ENCODE measurements around the gene KDELR1.
"Not testable (repeated sequence)": the region's sequence is repeated elsewhere in the genome, so short reads cannot be mapped to it uniquely, and the experiment has no call there.

KDELR1 gene

DNA sequence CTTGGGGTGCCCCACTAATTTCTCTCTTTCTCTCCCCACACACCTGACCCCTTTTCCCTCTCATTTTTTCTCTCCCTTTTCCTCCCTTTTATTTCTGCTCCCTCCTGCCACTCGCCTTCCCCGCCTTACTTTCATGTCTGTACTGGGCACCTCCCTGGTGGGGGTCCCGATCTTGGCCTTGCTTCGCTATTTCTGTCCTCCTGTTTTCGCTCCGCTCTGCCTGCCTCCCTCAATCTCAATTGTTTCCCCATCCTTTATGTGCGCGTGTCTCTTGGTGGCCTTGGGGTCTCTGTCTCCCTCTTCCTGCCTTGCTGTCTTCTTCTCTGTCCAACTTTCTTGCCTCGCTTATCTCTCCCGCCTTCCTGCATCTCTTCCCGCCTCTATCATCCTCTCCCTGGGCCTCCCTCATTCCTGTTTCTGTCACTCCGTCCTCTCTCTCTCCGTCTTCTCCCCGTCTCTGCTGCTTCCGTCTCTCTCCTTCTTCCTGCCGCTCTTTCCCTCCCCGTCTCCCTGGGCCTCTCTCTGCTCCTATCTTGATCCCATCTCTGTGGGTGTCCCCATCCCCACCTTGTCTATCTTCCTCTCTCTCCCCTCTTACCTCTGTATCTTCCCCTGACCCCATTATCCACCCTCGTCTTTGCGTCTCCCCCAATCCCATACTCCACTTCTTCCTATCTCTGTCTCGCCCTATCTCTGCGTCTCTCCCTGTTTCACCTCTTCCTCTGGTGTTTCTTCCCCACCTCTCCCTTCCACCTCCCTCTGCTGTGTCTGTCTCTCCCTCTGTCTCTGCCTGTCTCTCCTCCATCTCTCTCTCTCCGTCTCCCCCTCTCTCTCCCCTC is 6.1 kb upstream of the KDELR1 start:
- no peak for DNase-seq

DNA sequence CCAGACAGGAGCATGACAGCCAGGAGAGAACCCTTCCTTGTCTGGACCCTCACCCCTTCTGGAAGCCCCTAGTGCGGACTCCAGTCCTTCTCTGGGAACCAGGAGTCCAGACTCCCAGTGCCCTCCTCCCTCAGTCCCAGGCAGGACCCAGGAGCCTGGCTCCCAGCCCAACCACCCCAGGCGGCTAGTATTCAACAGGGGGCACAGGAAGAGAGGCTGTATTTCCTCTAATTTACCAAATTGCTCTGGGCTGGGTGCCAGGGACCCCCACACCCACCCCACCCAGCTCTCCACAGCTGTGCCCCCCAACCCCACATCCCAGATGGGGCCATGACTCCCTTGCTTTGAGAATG is 5.4 kb upstream of the KDELR1 start:
- DNase-seq: no peak

DNA sequence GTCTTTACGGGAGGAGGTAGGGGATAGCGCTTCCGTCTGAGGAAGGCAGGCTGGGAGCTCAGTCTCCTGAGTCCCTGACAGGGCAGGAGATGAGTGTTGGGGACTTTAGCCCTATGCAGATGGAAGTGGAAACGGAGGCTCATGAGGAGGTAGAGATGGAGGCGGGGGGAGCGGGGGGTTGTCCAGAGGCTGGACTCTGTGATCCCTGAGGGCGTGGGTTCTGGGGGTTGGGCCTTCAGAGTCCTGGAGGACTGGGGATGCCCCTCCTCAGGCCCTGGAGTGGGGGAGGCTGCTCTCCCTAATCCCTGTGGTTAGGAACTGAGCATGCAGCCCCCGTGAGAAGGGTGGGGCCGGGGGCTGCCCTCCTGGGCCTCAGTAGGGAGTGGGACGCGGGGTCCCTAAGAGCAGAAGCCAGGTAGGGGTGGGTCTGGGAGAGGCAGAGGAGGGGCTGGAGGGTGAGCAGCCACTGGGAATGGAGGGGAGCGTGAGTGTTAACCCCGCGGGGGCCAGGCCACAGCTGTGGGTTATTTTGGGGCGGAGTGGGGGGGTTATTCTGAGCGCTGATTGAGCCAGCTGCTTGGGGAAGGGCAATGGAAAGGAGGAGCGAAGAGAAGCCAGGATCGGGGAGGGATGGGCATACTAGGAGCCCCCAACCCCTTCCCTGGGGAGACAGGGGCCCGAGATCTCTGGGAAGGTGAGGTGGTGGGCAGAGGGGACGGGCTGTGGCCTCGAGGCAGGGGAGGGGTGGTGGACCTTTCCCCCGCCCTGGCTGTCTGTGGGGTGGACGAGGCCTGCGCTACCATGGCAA is 4.9 kb upstream of the KDELR1 start:
- DNase-seq: peak; percentile 38

DNA sequence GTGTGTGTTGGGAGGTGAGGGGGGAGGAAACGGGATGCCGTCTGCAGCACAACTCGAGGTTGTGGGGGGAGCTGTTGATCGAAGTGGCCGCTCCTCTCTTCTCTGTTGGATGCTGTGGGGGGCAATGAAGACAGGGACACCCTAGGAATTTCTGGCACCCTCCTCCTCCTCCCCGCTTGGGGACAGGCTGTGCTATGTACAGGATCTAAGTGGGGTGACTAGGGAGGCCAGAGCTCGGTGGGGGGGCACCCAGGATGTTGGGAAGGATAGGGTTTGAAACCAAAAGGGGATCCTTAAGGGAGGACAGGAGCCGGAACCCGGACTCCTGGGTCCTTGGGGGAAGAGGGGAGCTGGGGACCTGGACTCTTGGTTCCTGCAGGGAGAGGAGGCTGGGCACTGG is 4.1 kb upstream of the KDELR1 start:
- DNase-seq: no peak

DNA sequence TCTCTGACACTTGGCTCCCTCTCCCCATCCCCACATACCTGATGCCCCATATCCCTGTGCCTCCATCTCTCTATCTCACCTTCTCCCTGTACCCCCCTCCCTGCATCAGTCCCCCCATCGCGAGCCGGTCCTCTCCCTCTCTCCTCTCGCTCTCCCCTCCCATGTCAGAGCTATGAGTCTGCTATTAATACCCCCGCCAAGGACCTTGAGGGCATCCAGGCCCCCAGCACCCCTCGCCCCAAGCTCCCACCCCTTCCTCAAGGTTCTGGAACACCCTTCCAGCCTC is 3.8 kb upstream of the KDELR1 start:
- no peak for DNase-seq

DNA sequence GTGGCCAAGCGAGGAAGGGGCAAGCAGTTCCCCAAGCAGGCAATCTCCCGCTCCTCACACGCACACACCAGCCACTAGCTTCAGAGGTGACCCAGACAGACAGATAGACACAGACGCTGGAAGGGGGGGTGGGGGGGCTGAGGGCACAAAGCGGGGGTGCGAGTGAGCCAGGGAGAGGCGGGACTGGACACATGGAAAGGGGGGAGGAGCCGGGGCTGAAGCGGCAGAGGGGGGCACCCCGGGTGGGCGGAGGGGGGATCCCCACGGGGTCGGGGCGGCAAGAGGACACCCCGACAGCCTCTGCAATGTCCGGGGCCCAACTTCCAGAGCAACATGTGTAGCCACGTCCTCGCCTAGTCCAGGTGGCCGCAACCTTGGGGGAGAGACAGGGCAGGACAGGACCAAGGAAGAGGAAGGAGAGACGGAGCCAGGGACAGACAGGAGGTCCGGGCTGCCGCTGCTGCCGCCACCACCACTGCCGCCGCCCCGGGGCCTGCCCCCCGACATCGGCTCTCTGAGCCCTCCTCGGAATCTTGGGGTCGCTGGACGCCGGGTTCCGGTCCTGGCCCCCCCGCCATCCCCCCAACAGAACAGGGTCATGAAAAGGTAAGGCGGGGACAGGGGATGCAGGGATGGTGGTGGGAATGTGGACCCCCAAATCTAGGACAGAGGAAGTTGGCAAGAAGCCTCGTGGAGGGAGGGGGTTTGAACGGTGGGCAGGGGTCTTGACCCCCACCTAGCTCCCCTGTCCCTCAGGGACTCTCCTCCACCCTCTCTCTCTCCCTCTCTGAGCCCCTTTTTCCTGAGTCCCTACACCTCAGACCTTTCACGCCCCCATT is 3.2 kb upstream of the KDELR1 start:
- DNase-seq: peak; percentile 28

DNA sequence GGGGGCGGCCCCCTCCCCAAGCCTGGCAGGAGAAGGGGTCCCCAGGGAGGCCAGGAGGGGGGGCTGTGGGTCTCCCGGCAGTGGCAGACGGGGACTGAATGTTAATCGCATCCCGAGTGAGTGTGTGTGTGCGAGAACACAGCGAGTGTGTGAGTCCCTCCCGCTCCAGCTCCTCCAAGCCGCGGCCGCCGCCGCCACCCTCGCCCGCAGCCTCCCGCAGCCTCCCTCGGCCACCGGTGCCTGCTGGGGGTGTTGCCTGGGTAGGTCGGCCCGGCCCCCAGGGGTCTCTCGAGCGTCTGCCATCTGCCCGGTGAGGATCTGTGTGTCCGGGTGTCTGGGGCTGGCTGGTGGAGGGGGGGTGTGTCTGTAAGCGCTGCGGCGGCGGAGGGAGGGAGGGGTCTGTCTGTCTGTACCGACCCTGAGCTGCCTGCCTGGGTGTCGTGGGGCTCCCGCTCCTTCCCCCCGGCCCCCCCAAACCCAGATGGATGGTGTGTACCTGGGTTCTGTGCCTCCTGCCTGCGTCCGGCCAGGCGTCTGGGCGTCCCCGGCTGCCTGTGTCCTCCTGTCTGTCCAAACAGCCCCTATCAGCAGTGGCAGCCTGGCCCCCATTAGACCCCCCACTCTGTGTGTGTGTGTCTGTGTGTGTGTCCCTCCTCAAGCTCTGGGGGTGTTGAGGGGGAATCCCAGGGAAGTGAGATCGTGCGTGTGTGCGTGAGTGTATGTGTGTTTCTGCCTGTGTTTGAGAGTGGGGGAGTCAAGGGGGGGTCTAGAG is 2.4 kb upstream of the KDELR1 start, which contains the start of gene GRIN2D:
TSS of gene GRIN2D (plus strand) at position 110 of the 772 bp plus-strand sequence. CDS start 4,725 bp downstream, outside the sequence.
- DNase-seq: peak; percentile 64

DNA sequence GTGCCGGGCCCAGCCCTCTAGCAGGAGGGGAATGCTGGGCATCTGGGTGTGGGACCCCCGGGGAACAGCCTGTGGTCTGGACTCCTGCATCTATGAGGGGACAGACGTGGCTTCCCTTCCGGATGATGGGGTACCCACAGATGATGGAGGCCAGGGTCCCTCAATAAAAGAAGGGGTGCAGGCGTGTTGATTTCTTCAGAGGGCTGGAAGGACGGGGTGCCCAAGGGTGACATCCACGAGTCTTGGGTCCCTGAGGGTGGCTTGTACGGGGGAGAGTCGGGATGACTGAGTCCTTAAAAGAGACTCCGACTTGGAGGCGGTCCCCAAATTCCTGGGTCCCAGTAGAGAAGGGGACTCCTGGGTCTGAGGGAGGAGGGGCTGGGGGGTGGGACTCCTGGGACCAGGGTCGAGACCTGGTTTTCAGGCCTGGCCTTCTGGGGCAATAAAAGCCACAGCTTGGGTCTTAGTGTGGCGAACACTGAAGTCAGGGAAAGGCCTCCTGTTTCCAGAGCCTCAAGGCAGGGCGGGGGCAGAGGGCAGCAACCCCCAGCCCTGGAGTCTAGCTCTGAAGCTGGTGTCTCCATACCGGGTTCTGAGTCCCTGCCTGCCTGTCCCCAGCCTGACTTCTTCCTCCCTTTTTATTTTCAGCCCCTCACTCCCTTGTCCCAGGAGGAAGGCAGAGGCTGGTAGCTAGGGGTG is 1.7 kb upstream of the KDELR1 start:
- DNase-seq: no peak

DNA sequence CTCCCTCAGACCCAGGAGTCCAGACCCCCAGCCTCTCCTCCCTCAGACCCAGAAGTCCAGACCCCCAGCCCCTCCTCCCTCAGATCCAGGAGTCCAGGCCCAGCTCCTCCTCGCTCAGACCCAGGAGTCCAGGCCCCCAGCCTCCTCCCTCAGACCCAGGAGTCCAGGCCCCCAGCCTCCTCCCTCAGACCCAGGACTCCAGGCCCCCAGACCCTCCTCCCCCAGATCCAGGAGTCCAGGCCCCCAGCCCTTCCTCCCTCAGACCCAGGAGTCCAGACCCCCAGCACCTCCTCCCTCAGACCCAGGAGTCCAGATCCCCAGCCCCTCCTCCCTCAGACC is 624 bp upstream of the KDELR1 start:
- DNase-seq: not testable (repeated sequence)

DNA sequence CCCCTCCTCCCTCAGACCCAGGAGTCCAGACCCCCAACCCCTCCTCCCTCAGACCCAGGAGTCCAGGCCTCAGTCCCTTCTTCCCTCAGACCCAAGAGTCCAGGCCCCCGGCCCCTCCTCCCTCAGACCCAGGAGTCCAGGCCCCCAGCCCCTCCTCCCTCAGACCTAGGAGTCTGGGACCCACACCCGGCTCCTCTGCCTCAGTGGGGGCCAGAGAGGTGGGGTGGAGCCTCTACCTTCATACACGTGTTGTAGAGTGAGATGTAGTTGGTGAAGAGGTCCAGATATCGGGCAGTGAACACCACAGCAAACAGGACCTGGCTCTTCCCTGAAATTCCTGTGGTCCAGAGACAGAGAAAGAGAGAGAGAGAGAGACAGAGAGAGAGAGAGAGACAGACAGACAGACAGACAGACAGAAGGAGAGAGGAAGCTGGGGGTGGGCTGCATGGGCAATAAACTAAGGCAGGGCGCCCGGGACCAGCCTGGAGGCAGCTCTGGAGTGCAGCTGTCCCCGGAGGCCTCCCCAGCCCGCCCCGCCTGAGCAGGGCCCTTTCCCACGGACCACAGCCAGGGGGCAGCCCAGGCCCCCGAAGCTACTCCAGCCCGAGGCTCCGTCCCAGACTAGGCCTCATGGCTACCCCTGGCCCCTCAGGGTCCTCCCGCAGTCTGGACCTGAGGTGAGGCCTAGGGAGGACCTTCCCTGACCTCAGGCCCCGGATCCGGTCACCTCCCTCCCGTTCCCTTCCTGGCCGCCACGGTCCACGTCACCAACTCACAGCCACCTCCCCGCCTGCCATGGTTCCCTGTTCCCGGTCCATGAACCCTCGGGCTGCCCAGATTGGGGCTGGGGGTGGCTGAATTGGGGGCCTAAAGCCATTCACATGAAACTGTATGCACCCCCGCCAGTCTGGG is 907 bp downstream of the KDELR1 start:
- DNase-seq: peak; percentile 81

DNA sequence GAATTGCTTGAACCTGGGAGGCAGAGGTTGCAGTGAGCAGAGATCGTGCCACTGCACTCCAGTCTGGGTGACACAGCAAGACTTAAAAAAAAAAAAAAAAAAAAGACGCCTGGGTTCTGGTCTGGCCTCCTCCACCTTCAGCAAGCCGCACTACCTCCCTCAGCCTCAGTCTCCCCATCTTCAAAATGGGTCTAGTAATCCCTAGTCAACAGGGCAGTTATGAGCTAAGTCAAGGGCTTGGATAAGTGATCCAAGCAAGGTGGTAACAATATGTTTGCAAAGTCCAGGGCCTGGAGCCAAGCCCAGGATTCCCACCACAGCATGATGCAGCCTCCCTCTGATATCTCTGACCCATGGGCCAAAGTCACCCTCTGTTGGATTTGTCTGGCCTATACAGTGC is 4.4 kb downstream of the KDELR1 start:
- no peak for DNase-seq

DNA sequence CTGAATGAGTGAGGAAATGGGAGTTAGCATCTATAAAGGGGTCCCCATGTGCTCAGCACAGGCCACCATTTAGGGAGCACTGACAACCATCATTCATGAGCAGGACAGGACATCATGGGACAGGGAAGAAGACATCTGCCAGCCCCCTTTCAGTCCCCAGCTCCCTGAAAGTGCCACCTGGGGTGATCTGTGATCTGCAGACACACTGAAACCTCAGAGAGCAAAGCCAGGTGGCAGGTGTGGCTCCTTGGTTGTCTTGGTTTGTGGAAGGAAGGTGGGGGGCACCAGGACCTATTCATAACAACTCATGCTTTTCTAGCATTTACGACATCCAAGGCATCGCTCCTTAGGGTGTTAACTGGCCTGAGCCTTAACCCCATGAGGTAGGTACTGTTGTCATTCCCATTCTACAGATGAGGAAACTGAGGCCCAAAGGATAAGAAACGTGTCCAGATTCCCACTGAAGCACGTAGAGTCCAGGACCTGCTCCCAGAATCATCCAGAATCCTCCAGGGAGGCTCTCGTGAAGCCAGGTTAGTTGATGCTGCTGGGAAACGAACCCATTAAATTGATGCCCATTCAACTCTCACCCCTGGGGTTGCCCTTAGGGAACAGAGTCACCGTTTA is 5.8 kb downstream of the KDELR1 start:
- no peak for DNase-seq

DNA sequence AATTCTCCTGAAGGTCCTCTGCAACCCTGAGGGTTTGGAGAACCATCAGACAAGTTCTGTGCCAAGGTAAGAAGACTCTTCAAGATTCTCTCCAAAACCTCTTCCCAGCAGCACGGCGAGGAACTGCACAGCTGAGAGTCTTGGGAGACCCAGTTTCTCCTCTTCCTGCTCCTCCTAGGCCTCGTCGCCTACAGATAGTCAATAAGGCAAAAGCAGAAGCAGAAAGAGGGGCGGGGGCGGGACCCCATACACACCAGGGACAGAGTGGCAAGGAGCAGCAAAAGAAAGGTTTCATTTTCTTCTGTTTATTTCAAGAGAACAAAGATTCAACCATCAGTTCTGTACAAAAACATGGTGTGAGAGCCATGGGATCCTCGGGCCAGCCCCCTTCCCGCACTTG is 9.1 kb downstream of the KDELR1 start:
- no peak for DNase-seq

DNA sequence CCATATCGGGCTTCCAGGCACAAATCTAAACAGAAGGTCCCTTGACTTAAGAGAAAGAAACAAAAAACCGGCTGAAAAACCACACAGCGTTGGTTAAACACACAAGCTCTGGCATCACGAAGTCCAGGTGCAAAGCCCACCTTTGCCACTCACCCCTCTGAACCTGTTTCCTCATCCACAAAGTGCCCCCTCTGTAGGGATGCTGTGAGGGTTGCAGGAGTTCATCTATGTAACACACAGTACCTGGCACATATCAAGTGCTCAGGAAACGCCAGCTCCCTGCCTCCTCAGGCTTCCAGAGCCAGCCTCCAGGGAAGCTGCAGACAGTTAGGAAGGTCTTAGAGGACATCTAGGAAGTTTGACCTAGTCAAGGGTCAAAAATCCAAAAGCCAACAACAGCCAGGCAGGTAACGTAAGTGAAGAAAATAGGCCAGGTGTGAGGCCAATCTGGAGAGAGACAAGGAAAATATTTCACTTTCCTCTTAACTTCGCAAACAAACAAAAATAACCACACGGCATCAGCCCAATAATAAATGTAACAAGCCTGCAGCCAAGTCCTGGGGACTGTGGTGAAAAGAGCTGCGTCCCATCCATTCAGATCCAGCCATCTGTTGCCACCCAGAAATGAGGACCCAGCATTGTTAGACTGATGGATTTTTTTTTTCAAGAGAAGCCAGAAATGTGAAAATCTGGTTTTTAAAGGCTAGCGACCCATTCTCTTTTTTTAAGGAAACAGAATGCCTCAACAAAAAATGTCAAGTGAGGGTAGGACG is 10.0 kb downstream of the KDELR1 start:
- DNase-seq: no peak

DNA sequence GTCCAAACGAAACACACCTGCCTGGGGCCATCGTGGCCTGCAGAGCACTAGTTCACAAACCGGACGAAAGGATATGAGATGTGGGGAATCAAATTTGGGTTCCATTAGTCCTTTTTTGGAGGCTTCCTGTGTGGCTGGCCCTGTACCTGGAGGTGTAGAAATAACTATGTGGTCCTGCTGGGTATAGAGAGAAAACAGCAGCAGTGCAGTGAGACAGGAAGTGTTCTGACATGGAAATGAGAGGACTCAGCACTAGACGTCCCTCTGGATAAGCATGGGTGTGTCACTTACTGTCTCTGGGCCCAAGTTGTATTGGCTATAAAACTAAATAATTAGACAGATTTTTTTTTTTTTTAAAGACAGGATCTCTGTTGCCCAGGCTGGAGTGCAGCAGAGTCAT is 12.3 kb downstream of the KDELR1 start:
- no peak for DNase-seq

DNA sequence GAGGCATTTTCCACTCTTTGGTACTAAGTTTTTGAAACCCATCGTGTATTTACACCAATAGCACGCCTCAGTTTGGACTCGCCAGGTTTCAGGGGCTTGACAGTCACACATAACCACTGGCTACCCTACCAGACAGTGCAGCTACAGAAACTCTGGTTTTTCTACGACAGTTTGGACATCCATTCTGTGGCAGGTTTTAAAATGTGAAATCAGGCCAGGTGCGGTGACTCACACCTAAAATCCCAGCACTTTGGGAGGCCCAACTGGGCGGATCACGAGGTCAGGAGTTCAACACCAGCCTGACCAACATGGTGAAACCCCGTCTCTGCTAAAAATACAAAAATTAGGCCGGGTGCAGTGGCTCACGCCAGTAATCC is 13.2 kb downstream of the KDELR1 start:
- DNase-seq: no peak

DNA sequence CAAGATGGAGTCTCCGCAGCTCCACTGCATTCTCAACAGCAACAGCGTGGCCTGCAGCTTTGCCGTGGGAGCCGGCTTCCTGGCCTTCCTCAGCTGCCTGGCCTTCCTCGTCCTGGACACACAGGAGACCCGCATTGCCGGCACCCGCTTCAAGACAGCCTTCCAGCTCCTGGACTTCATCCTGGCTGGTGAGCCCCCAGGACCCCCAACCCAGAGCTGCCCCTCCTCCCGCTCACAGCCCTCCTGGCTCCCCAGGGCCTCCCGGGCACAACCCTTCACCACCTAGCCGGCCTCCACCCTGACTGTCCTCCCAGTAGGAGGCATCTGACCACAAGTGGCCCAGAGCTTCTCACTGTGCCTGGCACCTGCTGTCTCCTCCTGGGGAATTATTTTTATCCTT is 17.8 kb downstream of the KDELR1 start:
- DNase-seq: no peak

DNA sequence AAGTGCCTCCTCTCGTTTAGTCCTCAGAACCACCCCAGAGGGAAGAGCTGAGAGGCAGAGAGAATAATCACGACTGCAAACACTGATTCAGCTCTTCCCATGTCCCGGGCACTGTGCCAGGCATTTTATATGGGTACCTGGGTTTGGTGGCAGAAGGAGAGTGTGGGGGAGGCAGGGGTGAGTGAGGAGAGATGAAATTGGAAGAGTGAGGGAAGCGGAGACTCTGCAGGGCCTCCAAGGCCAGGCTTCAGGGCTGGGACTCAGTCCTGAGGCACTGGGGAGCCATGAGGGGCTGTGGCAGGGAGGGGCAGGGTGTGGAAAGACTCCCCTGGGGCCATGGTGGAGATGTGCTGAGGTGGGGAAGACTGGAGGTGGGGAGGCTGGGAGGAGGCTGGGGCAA is 18.4 kb downstream of the KDELR1 start:
- DNase-seq: no peak

DNA sequence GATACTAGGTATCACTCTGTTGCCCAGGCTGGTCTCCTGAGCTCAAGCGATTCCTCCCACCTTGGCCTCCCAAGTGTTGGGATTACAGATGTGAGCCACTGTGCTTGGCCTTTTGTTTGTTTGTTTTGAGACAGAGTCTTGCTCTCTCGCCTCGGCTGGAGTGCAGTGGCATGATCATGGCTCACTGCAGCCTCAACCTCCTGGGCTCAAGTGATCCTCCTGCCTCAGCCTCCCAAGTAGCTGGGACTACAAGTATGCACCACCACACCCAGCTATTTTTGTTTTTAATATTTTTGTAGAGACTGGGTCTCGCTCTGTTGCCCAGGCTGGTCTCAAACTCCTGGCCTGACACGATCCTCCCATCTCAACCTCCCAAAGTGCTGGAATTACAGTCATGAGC is 19.6 kb downstream of the KDELR1 start:
- DNase-seq: not testable (repeated sequence)

DNA sequence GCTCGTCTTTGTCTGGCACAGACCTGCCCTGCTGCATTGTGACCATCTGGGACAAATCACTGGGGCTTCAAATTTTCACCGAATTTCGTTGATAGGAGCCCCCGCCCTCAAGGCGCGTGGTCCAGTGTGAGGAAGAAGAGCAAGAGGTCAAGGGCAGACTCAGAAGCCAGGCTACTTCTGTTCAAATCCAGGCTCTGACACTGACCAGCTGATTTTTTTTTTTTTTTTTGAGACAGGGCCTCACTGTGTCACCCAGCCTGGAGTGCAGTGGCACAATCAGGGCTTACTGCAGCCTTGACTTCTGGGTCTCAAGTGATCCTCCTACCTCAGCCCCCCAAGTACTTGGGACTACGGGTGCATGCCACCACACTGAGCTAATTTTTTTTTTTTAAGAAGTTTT is 20.0 kb downstream of the KDELR1 start:
- DNase-seq: no peak
